Measurements from ENCODE around the gene ZNF608. TPM values are rescaled to one million over a fixed set of nuclear protein-coding genes. Genes with fewer than 3 reads are reported as not detected.
A peak's percentile ranks its signal among the peaks of the same experiment; 100 is the strongest.

Gene ZNF608
- total RNA-seq, 1 experiment from 2014 or later = 17.5 TPM

DNA sequence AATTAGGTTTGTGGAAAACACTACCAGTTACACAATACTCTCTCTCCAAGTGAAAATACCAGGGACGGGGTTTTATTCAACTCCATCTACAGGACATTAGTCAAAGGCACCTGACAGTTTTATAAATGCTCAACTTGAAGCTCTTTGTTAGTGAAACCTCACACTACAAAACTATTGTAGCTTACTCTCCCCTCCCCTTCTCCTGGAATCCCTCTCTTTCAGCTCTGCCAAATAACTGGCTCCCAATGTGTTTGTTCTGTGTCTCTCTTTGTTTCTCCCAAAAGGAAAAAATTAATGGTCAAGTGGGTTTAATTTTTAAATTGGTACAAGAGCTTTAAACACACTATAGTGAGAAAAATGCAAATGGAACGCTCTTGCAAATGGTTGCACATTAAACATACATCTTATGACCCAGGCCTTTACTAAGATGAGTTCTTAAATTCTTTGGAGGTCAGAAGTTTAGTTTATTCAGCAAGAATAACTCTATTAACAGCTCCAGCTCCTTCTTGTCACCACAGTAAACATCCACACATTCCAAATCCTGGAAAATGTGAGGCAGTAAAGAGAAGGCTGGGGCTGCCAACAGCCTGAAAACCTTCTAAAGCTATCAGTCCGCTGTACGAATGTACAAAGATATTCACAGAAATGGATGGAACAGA lies 48.4 kb downstream of the ZNF608 start:
- Mint-ChIP-seq H3K9me3 (ENCODE audit: unreplicated experiment) (no peaks in the 10 kb centered on the region), H3K27me3 (ENCODE audit: insufficient read depth, unreplicated experiment) (no peaks in the 10 kb centered on the region), H3K4me1 (ENCODE audit: low read depth, unreplicated experiment) (peaks cover 43% of the 10 kb centered on the region), H3K27ac (ENCODE audit: unreplicated experiment) (peak overlapping the region; percentile 29), H3K4me3 (ENCODE audit: unreplicated experiment) (no peak overlapping the region), H3K36me3 (ENCODE audit: insufficient read depth, unreplicated experiment) (peaks cover 19% of the 10 kb centered on the region)
- BruUV-seq (replicated peaks) = no TSS peak
- ChIA-PET POLR2A (interaction anchor here (1.0 kb wide), 1 partner anchor 51 kb away, joined by 4 read pairs; no protein-coding TSS in a partner anchor), CTCF (interaction anchor here (0.6 kb wide), 1 partner anchor 220 kb away, joined by 3 read pairs; no protein-coding TSS in a partner anchor)
- H3K36me3 ChIP-seq (ENCODE audit: control insufficient read depth, insufficient read depth, low read length) = no peaks in the 10 kb centered on the region
- peaks cover 52% of the 10 kb centered on the region for H3K4me1 ChIP-seq
- intact Hi-C loops (cut with micrococcal nuclease; ENCODE audit: unreplicated experiment) = no loop called here
- peak in 1 of 2 experiments; percentile 35 for DNase-seq
- H3K27me3 ChIP-seq (replicated peaks; ENCODE audit: control insufficient read depth, insufficient read depth, low read length) = no peaks in the 10 kb centered on the region
- no peak overlapping the region for H3K4me3 ChIP-seq (ENCODE audit: low read depth, low read length)
- H3K9me3 ChIP-seq = no peaks in the 10 kb centered on the region
- TF ChIP-seq, protein P1, sequence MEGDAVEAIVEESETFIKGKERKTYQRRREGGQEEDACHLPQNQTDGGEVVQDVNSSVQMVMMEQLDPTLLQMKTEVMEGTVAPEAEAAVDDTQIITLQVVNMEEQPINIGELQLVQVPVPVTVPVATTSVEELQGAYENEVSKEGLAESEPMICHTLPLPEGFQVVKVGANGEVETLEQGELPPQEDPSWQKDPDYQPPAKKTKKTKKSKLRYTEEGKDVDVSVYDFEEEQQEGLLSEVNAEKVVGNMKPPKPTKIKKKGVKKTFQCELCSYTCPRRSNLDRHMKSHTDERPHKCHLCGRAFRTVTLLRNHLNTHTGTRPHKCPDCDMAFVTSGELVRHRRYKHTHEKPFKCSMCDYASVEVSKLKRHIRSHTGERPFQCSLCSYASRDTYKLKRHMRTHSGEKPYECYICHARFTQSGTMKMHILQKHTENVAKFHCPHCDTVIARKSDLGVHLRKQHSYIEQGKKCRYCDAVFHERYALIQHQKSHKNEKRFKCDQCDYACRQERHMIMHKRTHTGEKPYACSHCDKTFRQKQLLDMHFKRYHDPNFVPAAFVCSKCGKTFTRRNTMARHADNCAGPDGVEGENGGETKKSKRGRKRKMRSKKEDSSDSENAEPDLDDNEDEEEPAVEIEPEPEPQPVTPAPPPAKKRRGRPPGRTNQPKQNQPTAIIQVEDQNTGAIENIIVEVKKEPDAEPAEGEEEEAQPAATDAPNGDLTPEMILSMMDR (IDR thresholded peaks at IDR 0.05; ENCODE audit: insufficient read depth in 1 of 2, low read depth in 1 of 2, low read length in 1 of 2, severe bottlenecking in 1 of 2, unreplicated experiment in 1 of 2) = no peak

DNA sequence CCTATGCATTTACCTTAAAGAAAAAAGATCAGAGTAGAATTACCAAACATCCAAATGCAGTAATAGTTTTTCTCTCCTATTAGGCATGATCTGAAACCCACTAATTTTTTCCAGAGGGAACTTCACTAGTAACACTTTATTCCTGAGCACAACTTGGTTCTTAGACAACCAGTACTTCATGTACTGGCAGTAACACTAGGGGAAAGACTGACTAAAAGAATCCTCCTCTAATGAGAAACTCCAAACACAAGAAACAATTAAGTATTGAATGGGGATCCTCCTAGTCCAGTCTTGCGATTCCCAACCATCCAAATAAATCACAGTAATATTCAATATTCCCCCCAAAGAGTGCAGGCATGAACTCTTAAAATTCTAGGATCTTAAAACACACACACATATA lies 48.9 kb downstream of the ZNF608 start:
- intact Hi-C loops (cut with micrococcal nuclease; ENCODE audit: unreplicated experiment) = no loop called here
- Mint-ChIP-seq H3K4me1 (ENCODE audit: low read depth, unreplicated experiment) (peaks cover 38% of the 10 kb centered on the region), H3K4me3 (ENCODE audit: unreplicated experiment) (no peak overlapping the region), H3K9me3 (ENCODE audit: unreplicated experiment) (no peaks in the 10 kb centered on the region), H3K36me3 (ENCODE audit: insufficient read depth, unreplicated experiment) (peaks cover 19% of the 10 kb centered on the region), H3K27ac (ENCODE audit: unreplicated experiment) (peak overlapping the region; percentile 29), H3K27me3 (ENCODE audit: insufficient read depth, unreplicated experiment) (no peaks in the 10 kb centered on the region)
- POLR2A ChIA-PET = interaction anchor here (1.0 kb wide), 1 partner anchor 51 kb away, joined by 4 read pairs; no protein-coding TSS in a partner anchor
- no peaks in the 10 kb centered on the region for H3K27me3 ChIP-seq (replicated peaks; ENCODE audit: control insufficient read depth, insufficient read depth, low read length)
- CTCF ChIA-PET = no interaction called here
- H3K9me3 ChIP-seq = no peaks in the 10 kb centered on the region
- H3K36me3 ChIP-seq (ENCODE audit: control insufficient read depth, insufficient read depth, low read length) = no peaks in the 10 kb centered on the region
- peaks cover 47% of the 10 kb centered on the region for H3K4me1 ChIP-seq
- BruUV-seq (replicated peaks) = no TSS peak
- no peak overlapping the region for H3K4me3 ChIP-seq (ENCODE audit: low read depth, low read length)
- TF ChIP-seq, protein P1 (IDR thresholded peaks at IDR 0.05; ENCODE audit: insufficient read depth in 1 of 2, low read depth in 1 of 2, low read length in 1 of 2, severe bottlenecking in 1 of 2, unreplicated experiment in 1 of 2) = no peak
- no peak for DNase-seq

DNA sequence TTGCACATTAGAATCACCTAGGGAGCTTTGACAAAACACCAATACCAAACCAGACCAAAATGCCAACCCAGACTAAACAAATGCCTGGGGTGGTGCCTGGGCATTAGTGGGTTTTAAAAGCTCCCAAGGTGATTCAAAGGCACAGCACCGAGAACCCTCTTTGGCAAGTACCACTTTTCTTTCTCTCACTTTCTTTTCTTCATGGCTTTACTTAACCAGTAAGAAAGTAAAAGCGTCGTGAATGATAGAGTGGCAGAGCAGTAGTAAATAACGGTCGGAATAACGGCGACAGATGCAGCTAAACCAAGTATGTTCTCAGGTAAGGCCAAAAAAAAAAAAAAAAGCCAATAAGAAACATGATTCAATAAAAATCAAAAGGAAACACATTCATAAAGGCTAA lies 49.5 kb downstream of the ZNF608 start:
- Mint-ChIP-seq H3K36me3 (ENCODE audit: insufficient read depth, unreplicated experiment) (peaks cover 19% of the 10 kb centered on the region), H3K4me1 (ENCODE audit: low read depth, unreplicated experiment) (peaks cover 36% of the 10 kb centered on the region), H3K27ac (ENCODE audit: unreplicated experiment) (no peak overlapping the region), H3K9me3 (ENCODE audit: unreplicated experiment) (no peaks in the 10 kb centered on the region), H3K4me3 (ENCODE audit: unreplicated experiment) (no peak overlapping the region), H3K27me3 (ENCODE audit: insufficient read depth, unreplicated experiment) (no peaks in the 10 kb centered on the region)
- ChIA-PET POLR2A (no interaction called here), CTCF (no interaction called here)
- no peak overlapping the region for H3K4me3 ChIP-seq (ENCODE audit: low read depth, low read length)
- H3K36me3 ChIP-seq (ENCODE audit: control insufficient read depth, insufficient read depth, low read length) = no peaks in the 10 kb centered on the region
- H3K27me3 ChIP-seq (replicated peaks; ENCODE audit: control insufficient read depth, insufficient read depth, low read length) = no peaks in the 10 kb centered on the region
- no peak for DNase-seq
- BruUV-seq (replicated peaks) = no TSS peak
- TF ChIP-seq, protein P1 (IDR thresholded peaks at IDR 0.05; ENCODE audit: insufficient read depth in 1 of 2, low read depth in 1 of 2, low read length in 1 of 2, severe bottlenecking in 1 of 2, unreplicated experiment in 1 of 2) = no peak
- no peaks in the 10 kb centered on the region for H3K9me3 ChIP-seq
- intact Hi-C loops (cut with micrococcal nuclease; ENCODE audit: unreplicated experiment) = no loop called here
- peaks cover 43% of the 10 kb centered on the region for H3K4me1 ChIP-seq
